NB4 (cell line): ENCODE data around the gene SNTB2.

ENCODE experiments used
- CTCF ChIP-seq: IDR thresholded peaks from one replicate; pipeline ENCODE4 v1.5.1; 2012; ENCODE audit warnings: low read depth, low read length
- POLR2A ChIP-seq: IDR thresholded peaks from 2 replicates; pipeline ENCODE4 v1.6.1; 2011; ENCODE audit warnings: mild to moderate bottlenecking; ENCODE audit not compliant: insufficient read length; ENCODE audit errors: extremely low read depth

- TF ChIP-seq CTCF (no peak), POLR2A (no peak)
These were observed 137.8 kb downstream of the SNTB2 start for GRCh38 chr16:69324585-69325253.
